ENCODE results near the gene ZNF106. TPM values are rescaled to one million over a fixed set of nuclear protein-coding genes. Genes with fewer than 3 reads are reported as not detected.

Gene ZNF106
- polyA plus RNA-seq, 3 donors: 29.0 to 121 (median 69.2) TPM

DNA sequence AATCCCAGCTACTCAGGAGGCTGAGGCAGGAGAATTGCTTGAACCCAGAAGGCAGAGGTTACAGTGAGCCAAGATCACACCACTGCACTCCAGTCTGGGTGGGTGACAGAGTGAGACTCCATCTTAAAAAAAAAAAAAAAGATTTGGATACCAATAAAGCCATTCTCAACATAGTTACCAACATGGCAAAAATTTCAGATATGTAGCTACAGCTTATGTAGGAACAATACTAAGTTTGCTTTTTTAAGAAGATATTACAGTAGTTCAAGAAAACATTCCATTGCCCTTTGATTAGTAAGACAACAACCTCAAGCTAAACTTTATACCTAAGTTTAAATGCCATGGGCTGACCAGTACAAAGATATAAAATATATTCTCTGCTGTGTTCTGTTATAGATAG is 34.4 kb downstream of the ZNF106 start:
- no peak overlapping the region for H3K4me2 ChIP-seq (replicated peaks; ENCODE audit: extremely low read depth, low read length, poor library complexity, severe bottlenecking)
- H3K27me3 ChIP-seq (ENCODE audit: control insufficient read depth in 2 of 2, insufficient read depth in 2 of 2, low read length in 2 of 2): no peaks in the 10 kb centered on the region
- no peak overlapping the region for H3K4me3 ChIP-seq (replicated peaks in 1 of 3; ENCODE audit: low read depth in 2 of 3, low read length in 3 of 3)
- no peak overlapping the region for H3K9ac ChIP-seq (ENCODE audit: insufficient read depth, low read length, poor library complexity, severe bottlenecking)
- H3K4me1 ChIP-seq (ENCODE audit: control insufficient read depth in 1 of 2, insufficient read depth in 2 of 2, low read length in 2 of 2): no peaks in the 10 kb centered on the region
- TF ChIP-seq, protein P1, sequence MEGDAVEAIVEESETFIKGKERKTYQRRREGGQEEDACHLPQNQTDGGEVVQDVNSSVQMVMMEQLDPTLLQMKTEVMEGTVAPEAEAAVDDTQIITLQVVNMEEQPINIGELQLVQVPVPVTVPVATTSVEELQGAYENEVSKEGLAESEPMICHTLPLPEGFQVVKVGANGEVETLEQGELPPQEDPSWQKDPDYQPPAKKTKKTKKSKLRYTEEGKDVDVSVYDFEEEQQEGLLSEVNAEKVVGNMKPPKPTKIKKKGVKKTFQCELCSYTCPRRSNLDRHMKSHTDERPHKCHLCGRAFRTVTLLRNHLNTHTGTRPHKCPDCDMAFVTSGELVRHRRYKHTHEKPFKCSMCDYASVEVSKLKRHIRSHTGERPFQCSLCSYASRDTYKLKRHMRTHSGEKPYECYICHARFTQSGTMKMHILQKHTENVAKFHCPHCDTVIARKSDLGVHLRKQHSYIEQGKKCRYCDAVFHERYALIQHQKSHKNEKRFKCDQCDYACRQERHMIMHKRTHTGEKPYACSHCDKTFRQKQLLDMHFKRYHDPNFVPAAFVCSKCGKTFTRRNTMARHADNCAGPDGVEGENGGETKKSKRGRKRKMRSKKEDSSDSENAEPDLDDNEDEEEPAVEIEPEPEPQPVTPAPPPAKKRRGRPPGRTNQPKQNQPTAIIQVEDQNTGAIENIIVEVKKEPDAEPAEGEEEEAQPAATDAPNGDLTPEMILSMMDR (IDR thresholded peaks at IDR 0.05): no peak
- no peak overlapping the region for H3K27ac ChIP-seq (ENCODE audit: low read depth in 1 of 2, low read length in 2 of 2)
- H2AFZ ChIP-seq (ENCODE audit: insufficient read depth, low read depth, low read length, poor library complexity, severe bottlenecking): no peak overlapping the region
- peaks cover 45 to 90% of the 10 kb centered on the region in 2 donors for H3K36me3 ChIP-seq (replicated peaks in 1 of 2; ENCODE audit: control insufficient read depth in 1 of 2, insufficient read depth in 2 of 2, low read length in 2 of 2)
- Mint-ChIP-seq H3K27me3 (ENCODE audit: low read depth in 3 of 3) (no peaks in the 10 kb centered on the region), H3K4me3 (no peak overlapping the region), H3K9me3 (no peaks in the 10 kb centered on the region), H3K27ac (peak overlapping the region in 2 of 7 donors; percentile 46 to 68), H3K36me3 (peaks cover 41 to 76% of the 10 kb centered on the region in 2 donors), H3K4me1 (no peaks in the 10 kb centered on the region)
- H4K20me1 ChIP-seq (ENCODE audit: insufficient read depth, low read length): peaks cover 100% of the 10 kb centered on the region
- intact Hi-C loops (cut with micrococcal nuclease): no loop called here
- peaks cover 91% of the 10 kb centered on the region for H3K79me2 ChIP-seq (ENCODE audit: insufficient read depth, low read length)
- H3K9me3 ChIP-seq (replicated peaks in 1 of 2; ENCODE audit: control insufficient read depth in 1 of 2, insufficient read depth in 1 of 2, low read length in 2 of 2): no peaks in the 10 kb centered on the region
- no peak for DNase-seq

GRCh38 chr15:42453826-42454225 is 37.1 kb downstream of the ZNF106 start:
- H4K20me1 ChIP-seq (ENCODE audit: insufficient read depth, low read length): peaks cover 100% of the 10 kb centered on the region
- H3K4me1 Mint-ChIP-seq: no peaks in the 10 kb centered on the region
- TF ChIP-seq, protein P1 (IDR thresholded peaks at IDR 0.05): no peak
- no peaks in the 10 kb centered on the region for H3K4me1 ChIP-seq (ENCODE audit: control insufficient read depth in 1 of 2, insufficient read depth in 2 of 2, low read length in 2 of 2)
- H2AFZ ChIP-seq (ENCODE audit: insufficient read depth, low read depth, low read length, poor library complexity, severe bottlenecking): no peak overlapping the region
- no CpG with 5 or more reads among the region's 3 CpGs for WGBS (ENCODE audit: insufficient coverage)
- H3K9ac ChIP-seq (ENCODE audit: insufficient read depth, low read length, poor library complexity, severe bottlenecking): no peak overlapping the region
- H3K4me3 ChIP-seq (replicated peaks in 1 of 3; ENCODE audit: low read depth in 2 of 3, low read length in 3 of 3): no peak overlapping the region
- H3K9me3 Mint-ChIP-seq: no peaks in the 10 kb centered on the region
- DNase-seq: no peak
- peak overlapping the region in 1 of 7 donors; percentile 75 for H3K27ac Mint-ChIP-seq
- H3K9me3 ChIP-seq (replicated peaks in 1 of 2; ENCODE audit: control insufficient read depth in 1 of 2, insufficient read depth in 1 of 2, low read length in 2 of 2): no peaks in the 10 kb centered on the region
- no peak overlapping the region for H3K27ac ChIP-seq (ENCODE audit: low read depth in 1 of 2, low read length in 2 of 2)
- H3K27me3 Mint-ChIP-seq (ENCODE audit: low read depth in 3 of 3): no peaks in the 10 kb centered on the region
- H3K4me2 ChIP-seq (replicated peaks; ENCODE audit: extremely low read depth, low read length, poor library complexity, severe bottlenecking): no peak overlapping the region
- no peaks in the 10 kb centered on the region for H3K27me3 ChIP-seq (ENCODE audit: control insufficient read depth in 2 of 2, insufficient read depth in 2 of 2, low read length in 2 of 2)
- no peak overlapping the region for H3K4me3 Mint-ChIP-seq
- H3K36me3 Mint-ChIP-seq: peaks cover 59 to 84% of the 10 kb centered on the region in 2 donors
- H3K79me2 ChIP-seq (ENCODE audit: insufficient read depth, low read length): peaks cover 91% of the 10 kb centered on the region
- peaks cover 67 to 97% of the 10 kb centered on the region in 2 donors for H3K36me3 ChIP-seq (replicated peaks in 1 of 2; ENCODE audit: control insufficient read depth in 1 of 2, insufficient read depth in 2 of 2, low read length in 2 of 2)
- intact Hi-C loops (cut with micrococcal nuclease): no loop called here

Measured in CD14-positive monocyte (primary cell).